ENCODE measurements around the gene NUBPL.
"Not testable (repeated sequence)": the region's sequence is repeated elsewhere in the genome, so short reads cannot be mapped to it uniquely, and the experiment has no call there.

NUBPL gene

DNA sequence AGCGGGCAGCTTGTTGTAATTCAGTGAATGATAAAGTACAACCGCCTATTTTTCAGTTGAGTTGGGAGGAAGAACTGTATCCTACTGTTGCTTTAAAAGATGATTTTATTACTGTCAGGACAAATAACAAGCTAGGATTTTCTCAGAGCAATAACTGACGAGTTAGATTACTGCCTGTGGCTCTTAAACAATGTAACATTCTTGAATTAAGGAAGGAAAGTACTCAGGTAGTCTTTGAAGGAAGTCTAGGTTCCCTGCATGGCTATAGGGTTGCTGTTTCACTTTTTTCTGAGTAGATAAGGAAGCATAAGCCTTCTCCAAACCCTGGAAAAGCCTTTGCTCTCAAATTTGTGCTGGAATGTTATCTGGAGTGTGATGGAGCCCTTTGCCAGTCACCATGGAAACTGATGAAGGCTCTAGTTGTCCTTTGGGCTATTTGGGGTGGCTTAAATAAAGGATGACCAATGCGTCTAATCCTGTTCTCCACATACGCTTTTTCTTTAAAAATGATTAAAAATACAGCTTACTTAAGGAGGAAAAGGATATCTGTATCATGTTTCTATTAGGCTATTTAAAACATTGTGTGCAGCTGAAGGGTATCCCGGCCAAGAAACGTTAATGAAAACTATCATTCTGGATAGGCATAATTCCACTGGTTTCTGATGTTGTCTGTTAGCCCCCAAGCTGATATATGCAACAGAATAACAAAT is 17.7 kb downstream of the NUBPL start:
- no peak for DNase-seq

DNA sequence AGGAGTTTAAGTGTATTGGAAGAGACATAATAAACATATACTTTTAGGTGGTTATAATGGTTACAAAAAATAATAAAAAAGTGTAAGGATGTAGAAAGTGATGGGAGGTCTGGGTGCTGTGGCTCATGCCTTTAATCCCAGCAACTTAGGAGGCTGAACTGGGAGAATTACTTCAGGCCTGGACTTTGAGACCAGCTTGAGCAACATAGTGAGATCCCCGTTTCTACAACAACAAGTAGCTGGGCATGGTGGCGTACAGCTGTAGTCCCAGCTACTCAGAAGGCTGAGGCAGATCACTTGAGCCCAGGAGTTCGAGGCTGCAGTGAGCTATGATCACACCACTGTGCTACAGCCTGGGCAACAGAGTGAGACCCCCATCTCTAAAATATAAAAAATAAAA is 19.0 kb downstream of the NUBPL start:
- DNase-seq: no peak

DNA sequence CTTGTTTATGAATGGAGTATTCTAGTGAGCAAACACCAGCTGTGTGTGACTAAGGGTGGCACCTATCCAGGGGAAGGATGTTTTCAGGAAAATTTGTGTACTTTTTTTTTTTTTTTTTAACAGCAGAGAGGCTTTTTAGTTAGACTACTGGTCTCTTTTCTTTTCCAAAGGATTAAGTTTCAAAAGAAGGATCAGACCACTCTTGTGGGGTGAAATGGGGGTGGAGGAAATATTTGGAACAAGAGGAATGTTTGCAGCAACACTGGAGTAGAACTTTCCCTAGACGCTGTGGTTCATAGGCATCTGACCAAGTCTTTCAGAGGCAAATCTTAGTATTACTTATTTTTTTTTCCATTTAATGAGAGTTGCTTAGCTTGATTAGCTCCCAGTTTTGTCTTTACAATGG is 21.1 kb downstream of the NUBPL start:
- DNase-seq: peak; percentile 67

DNA sequence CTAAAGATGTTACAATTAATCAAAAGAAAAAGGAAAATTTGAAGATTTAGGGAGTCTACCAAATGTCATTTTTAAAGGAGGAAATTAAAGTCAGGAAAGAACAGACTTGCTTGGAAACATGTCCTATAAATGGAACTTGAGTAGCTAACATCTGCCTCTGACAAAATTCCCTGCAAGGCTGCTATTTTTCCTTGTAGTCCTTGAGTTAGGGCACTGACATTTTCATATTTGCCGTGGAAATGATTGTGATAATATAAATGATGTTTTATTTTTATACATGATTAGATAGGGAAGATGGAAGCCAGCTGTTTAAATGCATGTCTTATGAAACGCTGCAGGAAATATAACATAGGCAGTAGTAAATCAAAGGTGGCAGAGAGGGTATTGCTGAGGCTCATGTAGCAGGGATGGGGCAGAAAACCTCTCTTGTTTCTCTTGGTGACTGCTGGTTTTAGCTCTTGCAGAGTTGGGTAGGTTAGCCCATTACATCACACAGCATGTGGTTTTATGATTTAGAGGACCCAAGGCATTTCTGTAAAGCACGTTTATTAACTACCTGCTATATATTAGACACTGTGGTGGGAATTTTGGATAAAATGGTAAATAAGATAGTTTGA is 21.7 kb downstream of the NUBPL start:
- DNase-seq: no peak

DNA sequence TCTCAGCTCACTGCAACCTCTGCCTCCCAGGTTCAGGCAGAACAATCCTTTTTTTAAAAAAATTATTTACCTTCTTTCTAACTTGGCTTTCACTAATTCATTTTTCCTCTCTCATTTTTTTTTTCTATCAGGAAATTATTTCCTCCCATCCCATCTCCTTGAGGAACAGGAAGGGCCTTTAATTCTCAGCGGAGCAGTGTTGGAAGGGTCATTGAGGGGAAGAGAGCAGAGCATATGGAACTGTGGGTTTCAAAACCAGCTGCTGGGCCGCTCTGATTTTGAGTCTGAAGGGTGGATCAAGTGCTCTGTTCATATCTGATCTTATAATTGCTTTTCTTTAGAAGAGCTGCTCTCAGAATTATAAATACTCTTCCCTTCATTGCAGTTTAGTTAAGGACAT is 29.0 kb downstream of the NUBPL start:
- DNase-seq: no peak

DNA sequence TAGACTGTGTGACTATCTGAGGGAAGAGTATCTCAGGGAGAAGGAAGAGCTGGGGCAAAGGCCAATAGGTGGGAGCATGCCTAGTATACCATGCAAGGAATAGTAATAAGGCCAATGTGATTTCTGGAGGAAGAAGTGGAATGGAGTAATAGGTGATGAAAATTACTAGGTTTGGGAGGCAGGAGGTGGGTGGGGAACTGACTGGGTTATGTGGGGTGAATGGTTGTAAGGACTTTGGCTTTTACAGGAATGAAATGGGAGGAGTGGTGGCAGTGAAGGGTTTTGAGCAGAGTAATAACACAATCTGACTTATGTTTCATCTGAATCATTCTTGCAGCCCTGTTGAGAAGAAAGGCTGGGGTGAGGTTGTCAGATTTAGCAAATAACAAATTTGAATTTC is 30.9 kb downstream of the NUBPL start:
- no peak for DNase-seq

DNA sequence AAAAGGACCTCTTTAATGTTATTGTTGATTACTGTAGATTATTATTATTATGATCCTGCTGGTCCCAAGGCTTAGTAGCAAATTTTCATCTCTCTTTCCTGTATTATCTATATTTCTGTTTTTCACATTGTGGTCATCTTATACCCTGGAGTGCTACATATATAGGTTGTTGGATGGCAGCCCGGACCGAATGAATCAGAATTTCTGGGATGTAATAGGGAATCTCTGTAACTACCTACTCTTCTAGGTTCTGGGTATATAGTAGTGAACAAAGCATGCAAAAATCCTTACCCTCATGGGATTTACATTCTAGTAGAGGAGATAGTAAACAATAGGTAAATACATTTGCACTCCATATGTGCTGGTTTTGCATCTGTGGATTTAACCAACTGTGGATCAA is 31.4 kb downstream of the NUBPL start:
- DNase-seq: peak; percentile 61

DNA sequence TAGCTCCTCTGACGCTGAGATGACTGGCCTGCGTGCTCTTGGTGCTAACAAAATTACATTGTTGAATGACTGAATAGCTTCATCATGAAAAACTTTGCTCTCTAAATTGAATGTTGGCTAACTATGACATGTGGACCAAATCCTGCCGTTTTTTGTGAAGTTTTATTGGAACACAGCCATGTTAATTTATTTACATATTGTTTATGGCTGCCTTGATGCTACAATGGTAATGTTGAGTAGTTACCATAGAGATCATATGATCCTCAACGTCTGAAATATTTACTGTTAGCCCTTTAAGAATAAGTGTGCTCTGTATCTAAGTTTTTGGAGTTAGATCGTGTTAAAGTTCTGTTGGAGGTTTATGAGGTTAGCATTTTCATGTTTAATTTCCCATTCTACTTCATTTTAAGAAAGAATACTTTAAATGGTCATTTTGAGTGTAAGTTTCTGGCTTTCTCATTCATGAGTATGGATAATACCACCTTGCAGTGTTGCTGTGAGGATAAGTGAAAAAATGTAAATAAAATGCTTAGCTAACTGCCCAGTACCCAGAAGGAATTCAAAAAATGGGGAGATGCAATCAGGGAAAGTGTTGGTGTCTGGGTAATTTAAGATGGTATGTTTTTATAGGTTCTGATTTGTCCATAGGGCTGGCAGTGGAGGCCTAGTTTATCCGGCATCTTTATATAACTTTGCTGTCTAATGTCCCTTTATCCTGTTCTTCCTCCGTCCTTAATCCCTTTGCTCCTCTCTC is 35.3 kb downstream of the NUBPL start:
- DNase-seq: peak; percentile 22

DNA sequence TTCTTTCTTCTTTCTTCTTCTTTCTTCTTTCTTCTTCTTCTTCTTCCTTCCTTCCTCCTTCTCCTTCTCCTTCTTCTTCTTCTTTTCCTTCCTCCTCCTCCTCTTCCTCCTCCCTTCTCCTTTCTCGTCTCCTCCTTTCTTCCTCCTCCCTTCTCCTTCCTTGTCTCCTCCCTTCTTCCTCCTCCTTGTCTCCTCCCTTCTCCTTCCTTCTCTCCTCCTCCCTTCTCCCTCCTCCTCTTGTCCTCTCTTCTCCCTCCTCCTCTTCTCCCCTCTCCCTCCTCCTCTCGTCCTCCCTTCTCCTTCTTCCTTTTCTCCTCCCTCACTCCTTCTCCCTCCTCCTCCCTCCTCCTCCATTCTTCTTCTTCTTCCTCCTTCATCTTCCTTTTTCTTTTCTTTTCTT is 44.5 kb downstream of the NUBPL start:
- no peak for DNase-seq

DNA sequence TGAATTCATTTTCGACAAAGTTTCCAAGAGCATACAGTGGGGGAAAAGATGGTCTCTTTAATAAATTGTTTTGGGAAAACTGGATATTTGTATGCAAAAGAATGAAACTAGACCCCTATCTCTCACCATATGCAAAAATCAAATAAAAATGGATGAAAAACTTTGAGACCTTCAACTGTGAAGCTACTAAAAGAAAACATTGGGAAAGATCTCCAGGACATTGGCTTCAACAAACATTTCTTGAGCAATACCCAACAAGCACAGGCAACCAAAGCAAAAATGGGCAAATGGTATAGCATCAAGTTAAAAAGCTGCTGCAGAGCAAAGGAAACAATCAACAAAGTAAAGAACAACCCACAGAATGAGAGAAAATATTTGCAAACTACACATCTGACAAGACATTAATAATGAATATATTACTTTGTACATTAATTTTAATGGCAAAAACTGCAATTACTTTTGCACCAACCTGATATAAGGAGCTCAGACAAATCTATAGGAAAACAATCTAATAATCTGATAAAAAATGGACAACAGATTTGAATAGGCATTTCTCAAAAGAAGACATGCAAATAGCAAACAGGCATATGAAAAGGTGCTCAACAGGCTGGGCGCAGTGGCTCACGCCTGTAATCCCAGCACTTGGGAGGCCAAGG is 50.7 kb downstream of the NUBPL start:
- no peak for DNase-seq

DNA sequence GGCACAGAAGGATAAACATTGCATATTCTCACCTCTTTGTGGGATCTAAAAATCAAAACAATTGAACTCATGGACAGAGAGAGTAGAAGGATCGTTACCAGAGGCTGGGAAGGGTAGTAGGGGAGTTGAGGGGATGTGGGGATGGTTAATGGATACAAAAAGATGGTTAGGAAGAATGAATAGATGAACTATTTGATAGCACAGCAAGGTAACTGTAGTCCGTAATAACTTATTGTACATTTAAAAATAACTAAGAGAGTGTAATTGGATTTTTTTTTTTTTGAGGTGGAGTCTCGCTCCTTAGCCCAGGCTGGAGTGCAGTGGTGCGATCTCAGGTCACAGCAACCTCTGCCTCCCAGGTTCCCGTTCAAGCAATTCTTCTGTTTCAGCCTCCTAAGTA is 52.0 kb downstream of the NUBPL start:
- no peak for DNase-seq

DNA sequence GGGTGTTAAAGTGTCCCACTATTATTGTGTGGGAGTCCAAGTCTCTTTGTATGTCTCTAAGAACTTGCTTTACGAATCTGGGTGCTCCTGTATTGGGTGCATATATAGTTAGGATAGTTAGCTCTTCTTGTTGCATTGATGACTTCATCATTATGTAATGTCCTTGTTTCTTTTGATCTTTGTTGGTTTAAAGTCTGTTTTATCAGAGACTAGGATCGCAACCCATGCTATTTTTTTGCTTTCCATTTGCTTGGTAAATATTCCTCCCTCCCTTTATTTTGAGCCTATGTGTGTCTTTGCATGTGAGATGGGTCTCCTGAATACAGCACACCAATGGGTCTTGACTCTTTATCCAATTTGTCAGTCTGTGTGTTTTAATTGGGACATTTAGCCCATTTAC is 57.7 kb downstream of the NUBPL start:
- DNase-seq: not testable (repeated sequence)

DNA sequence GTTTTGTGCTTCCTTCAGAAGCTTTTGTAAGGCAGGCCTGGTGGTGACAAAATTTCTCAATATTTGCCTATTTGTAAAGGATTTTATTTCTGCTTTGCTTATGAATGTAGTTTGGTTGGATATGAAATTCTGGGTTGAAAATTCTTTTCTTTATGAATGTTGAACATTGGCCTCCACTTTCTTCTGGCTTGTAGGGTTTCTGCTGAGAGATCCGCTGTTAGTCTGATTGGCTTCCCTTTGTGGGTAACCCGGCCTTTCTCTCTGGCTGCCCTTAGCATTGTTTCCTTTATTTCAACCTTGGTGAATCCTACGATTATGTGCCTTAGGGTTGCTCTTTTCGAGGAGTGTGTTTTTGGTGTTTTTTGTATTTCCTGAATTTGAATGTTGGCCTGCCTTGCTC is 58.2 kb downstream of the NUBPL start:
- DNase-seq: no peak

DNA sequence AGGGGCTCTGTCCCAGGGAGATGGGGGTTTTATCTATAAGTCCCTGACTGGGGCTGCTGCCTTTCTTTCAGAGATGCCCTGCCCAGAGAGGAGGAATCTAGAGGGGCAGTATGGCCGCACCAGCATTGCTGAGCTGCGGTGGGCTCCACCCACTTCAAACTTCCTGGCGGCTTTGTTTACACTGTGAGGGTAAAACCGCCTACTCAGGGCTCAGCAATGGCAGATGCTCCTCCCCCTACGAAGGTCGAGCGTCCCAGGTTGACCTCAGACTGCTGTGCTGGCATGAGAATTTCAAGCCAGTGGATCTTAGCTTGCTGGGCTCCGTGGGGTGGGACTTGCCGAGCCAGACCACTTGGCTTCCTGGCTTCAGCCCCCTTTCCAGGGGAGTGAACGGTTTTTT is 59.7 kb downstream of the NUBPL start:
- DNase-seq: not testable (repeated sequence)

DNA sequence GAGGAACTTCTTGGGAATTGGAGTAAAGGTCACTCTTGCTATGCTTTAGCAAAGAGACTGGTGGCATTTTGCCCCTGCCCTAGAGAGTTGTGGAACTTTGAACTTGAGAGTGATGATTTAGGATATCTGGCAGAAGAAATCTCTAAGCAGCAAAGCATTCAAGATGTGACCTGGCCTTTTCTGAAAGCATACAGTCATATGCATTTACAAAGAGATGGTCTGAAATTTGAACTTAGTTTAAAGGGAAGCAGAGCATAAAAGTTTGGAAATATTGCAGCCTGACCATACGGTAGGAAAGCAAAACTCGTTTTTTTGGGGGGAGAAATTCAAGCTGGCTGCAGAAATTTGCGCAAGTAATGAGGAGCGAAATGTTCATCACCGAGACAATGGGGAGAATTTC is 60.9 kb downstream of the NUBPL start:
- DNase-seq: no peak

DNA sequence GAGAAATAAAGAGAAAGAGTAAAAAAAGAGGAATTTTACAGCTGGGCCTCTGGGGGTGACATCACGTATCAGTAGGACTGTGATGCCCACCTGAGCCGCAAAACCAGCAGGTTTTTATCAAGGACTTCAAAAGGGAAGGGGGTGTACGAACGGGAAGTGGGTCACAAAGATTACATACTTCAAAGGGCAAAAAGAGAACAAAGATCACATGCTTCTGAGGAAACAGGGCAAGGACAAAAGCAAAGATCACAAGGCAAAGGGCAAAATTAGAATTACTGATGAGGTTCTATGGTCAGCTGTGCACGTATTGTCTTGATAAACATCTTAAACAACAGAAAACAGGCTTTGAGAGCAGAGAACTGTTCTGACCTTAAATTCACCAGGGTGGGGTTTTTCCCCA is 91.7 kb downstream of the NUBPL start:
- not testable (repeated sequence) for DNase-seq

DNA sequence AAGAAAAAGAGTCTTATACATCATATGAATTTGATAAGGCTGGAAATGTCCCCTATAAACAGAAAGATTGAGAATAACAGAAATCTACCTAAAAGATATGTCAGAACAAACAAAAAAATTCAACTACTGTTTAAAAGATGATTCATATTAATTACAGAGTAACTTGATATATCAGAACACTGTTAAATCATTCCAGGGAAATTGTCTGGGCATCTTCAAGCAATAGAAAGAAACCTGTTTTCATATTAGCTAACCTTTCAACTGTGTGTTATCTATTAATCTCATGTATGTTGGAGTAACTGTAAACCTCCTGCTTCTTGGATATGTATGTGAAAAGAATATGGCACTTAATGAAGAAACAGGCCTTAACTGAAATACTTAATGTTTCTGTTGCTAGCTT is 96.7 kb downstream of the NUBPL start:
- DNase-seq: no peak

DNA sequence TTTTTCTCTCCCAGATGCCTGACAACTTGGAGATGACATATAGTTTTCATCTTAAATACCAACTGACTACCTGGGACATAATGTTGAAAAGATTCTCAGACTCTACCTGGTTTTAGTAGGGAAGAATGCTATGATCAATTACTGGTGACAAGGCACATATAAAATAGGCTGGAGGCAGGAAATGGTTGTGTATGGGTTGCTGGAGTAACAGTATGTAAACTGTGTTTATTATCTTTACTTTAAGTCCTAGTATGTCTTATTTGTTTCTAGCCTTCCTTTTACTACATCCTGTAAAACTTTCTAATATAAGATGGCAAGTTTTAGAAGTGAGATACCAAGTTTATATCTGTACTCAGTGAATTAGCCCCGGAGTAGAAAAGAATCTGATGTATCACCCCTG is 98.1 kb downstream of the NUBPL start:
- DNase-seq: no peak

DNA sequence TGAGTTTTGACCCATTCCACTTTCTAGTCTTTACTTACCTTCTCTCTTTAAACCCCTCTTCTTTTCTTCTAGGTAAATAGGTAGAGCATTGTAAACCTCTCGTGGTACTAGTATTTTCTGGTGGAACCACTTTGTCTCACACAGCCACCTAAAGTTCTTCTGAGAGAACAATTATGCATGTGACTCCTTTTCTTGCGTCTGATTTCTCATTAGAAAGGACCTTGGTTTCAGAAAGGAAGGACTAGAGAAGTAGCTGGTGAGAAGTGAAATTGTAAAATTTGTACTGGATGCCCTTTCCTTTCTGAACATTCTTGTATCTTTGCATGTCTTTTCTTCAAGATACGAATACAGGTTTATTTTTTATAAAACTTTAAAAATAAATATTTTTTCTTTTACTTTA is 99.0 kb downstream of the NUBPL start:
- DNase-seq: no peak

DNA sequence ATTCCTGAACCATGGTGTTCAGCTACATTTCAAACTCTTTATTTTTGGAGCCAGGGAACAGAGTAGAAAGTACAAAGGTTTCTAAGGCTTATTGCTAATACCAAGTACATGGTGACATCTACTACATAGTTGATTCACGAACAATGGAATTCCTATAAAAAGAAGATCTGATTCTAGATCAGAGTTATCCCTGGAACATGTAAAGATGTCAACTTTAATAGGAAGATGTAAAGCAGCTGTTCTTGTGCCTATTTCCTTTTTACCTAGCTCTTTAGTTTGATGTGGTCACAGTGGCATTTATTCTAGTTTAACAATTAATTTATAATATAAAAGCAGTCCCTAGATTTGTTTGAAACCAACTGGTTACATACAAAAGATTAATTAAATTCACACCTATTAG is 99.5 kb downstream of the NUBPL start:
- DNase-seq: no peak

DNA sequence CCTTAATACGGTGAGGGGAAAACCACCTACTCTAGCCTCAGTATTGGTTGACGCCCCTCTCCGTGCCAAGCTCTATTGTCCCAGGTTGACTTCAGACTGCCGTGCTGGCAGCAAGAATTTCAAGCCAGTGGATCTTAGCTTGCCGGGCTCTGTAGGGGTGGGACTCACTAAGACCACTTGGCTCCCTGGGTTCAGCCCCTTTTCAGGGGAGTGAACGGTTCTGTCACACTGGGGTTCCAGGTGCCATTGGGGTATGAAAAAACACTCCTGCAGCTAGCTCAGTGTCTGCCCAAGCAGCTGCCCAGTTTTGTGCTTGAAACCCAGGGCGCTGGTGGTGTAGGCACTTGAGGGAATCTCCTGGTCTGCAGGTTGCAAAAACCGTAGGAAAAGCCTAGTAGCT is 107.1 kb downstream of the NUBPL start:
- DNase-seq: no peak

DNA sequence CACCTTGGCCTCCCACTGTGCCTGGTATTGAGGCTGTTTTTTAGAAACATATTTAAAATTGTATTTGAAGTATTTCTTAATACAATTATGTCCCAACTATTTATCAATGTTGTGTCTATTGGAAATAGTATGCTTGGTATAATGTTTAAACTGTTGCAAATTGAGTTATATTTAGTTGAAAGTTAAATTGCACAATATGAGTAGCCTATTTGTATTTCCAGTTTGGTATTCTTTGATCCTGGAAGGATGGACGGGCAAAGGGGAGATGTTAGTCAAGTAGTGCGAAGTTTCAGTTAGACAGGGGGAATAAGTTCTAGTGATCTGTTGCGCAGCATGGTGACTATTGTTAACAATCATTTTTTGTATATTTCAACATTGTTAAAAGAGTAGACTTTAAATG is 111.5 kb downstream of the NUBPL start:
- DNase-seq: no peak

DNA sequence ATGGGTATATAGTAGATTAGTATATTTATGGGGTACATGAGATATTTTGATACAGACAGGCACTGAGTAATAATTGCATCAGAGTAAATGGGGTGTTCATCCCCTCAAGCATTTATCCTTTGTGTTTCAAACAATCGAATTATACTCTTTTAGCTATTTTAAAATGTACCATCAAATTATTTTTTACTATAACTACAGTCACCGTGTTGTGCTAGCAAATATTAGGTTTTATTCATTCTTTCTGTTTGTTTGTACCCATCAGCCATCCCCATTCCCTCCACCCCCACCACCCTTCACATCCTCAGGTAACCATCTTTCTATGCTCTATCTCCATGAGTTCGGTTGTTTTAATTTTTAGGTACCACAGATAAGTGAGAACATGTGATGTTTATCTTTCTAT is 115.8 kb downstream of the NUBPL start:
- DNase-seq: no peak

DNA sequence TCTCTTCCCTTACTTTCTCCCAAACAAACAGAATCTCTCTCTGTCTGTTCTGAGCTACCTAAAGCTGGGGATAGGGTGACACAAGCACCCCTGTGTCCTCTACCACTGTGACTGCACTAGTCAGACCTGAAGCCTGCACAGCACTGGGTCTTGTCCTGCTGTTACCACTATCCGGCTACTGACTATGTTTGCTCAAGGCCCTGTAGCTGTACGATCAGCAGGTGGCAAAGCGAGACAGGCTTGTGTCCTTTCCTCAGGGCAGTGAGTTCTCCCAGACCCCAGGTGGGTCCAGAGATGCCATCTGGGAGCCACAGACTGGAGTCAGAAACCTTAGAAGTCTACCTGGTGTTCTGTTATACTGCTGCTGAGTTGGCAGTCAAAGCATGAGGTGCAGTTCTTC is 116.4 kb downstream of the NUBPL start:
- no peak for DNase-seq
